SK-N-SH treated with all-trans-retinoic acid at 6 μM for 48 hours (cell line): Measurements from ENCODE around the gene PDGFA.

Experiments
- ATAC-seq: fragments of 200-7000 bp; cut with Tn5 transposase; 3 replicates; pipeline ENCODE4 v1.9.1; 2020; ENCODE audit warnings: mild to moderate bottlenecking, moderate library complexity
- ARNTL ChIP-seq: fragments of 450-650 bp; formaldehyde crosslinking; IDR thresholded peaks from 2 replicates; pipeline ENCODE4 v1.5.0; 2020; ENCODE audit warnings: low read depth, mild to moderate bottlenecking, moderate library complexity, borderline replicate concordance
- BACH2 ChIP-seq: fragments of 250-450 bp; sonication (Bioruptor Pico); IDR thresholded peaks from 2 replicates; pipeline ENCODE4 v1.9.0; 2021; ENCODE audit warnings: mild to moderate bottlenecking, borderline replicate concordance
- CSDC2 ChIP-seq: fragments of 250-450 bp; sonication (Bioruptor Pico); IDR thresholded peaks from 2 replicates; pipeline ENCODE4 v1.5.0; 2020; ENCODE audit warnings: mild to moderate bottlenecking, moderate library complexity
- ESRRG ChIP-seq: fragments of 250-450 bp; sonication (Bioruptor Pico); IDR thresholded peaks from 2 replicates; pipeline ENCODE4 v1.6.1; 2021; ENCODE audit warnings: mild to moderate bottlenecking
- GLIS3 ChIP-seq: fragments of 250-450 bp; sonication (Bioruptor Pico); IDR thresholded peaks from 2 replicates; pipeline ENCODE4 v1.5.0; 2020; ENCODE audit warnings: mild to moderate bottlenecking, moderate library complexity
- ISL1 ChIP-seq: fragments of 250-450 bp; sonication (Bioruptor Pico); IDR thresholded peaks from 2 replicates; pipeline ENCODE4 v2.1.2; 2022; ENCODE audit warnings: mild to moderate bottlenecking, moderate library complexity
- OSR1 ChIP-seq: fragments of 250-450 bp; sonication (Bioruptor Pico); IDR thresholded peaks from 2 replicates; pipeline ENCODE4 v1.8.0; 2022; ENCODE audit warnings: moderate library complexity, mild to moderate bottlenecking, inconsistent platforms
- PATZ1 ChIP-seq: fragments of 250-450 bp; sonication (Bioruptor Pico); IDR thresholded peaks from 2 replicates; pipeline ENCODE4 v1.8.0; 2020; ENCODE audit warnings: mild to moderate bottlenecking, moderate library complexity, borderline replicate concordance
- PPARA ChIP-seq: fragments of 250-450 bp; sonication (Bioruptor Pico); IDR thresholded peaks from 2 replicates; pipeline ENCODE4 v1.5.0; 2020; ENCODE audit warnings: mild to moderate bottlenecking, borderline replicate concordance
- RARB ChIP-seq: fragments of 250-450 bp; sonication (Bioruptor Pico); IDR thresholded peaks from 2 replicates; pipeline ENCODE4 v1.8.0; 2021; ENCODE audit warnings: mild to moderate bottlenecking, moderate library complexity
- SNAI2 ChIP-seq: fragments of 250-450 bp; sonication (Bioruptor Pico); IDR thresholded peaks from 2 replicates; pipeline ENCODE4 v1.5.0; 2020; ENCODE audit warnings: mild to moderate bottlenecking, moderate library complexity
- TCF4 ChIP-seq: fragments of 250-450 bp; sonication (Bioruptor Pico); IDR thresholded peaks from 2 replicates; pipeline ENCODE4 v1.8.0; 2021; ENCODE audit warnings: mild to moderate bottlenecking, moderate library complexity, borderline replicate concordance
- ZC3H10 ChIP-seq: fragments of 250-450 bp; sonication (Bioruptor Pico); IDR thresholded peaks from 2 replicates; pipeline ENCODE4 v1.5.1; 2021; ENCODE audit warnings: mild to moderate bottlenecking, moderate library complexity
- ZFP3 ChIP-seq: fragments of 250-450 bp; sonication (Bioruptor Pico); IDR thresholded peaks from 2 replicates; pipeline ENCODE4 v1.5.0; 2020; ENCODE audit warnings: mild to moderate bottlenecking, moderate library complexity
- ZFP30 ChIP-seq: fragments of 450-650 bp; formaldehyde crosslinking; IDR thresholded peaks from 2 replicates; pipeline ENCODE4 v1.5.0; 2022; ENCODE audit warnings: mild to moderate bottlenecking, moderate library complexity
- ZNF565 ChIP-seq: fragments of 450-650 bp; formaldehyde crosslinking; conservative IDR thresholded peaks from 2 replicates; pipeline ENCODE4 v1.5.0; 2020; ENCODE audit warnings: low read depth, mild to moderate bottlenecking, moderate library complexity
- ZNF70 ChIP-seq: fragments of 450-650 bp; formaldehyde crosslinking; IDR thresholded peaks from 2 replicates; pipeline ENCODE4 v1.5.0; 2020; ENCODE audit warnings: mild to moderate bottlenecking, moderate library complexity
- ZNF8 ChIP-seq: fragments of 450-650 bp; formaldehyde crosslinking; IDR thresholded peaks from 2 replicates; pipeline ENCODE4 v1.5.0; 2020; ENCODE audit warnings: mild to moderate bottlenecking, moderate library complexity
- TF ChIP-seq, protein P1 (sequence below): fragments of 250-450 bp; sonication (Bioruptor Pico); IDR thresholded peaks from 2 replicates; pipeline ENCODE4 v1.5.0; 2020; ENCODE audit warnings: mild to moderate bottlenecking, moderate library complexity
- TF ChIP-seq, protein P2 (sequence below): fragments of 250-450 bp; sonication (Bioruptor Pico); IDR thresholded peaks from 2 replicates; pipeline ENCODE4 v1.5.1; 2020; ENCODE audit warnings: low read depth, mild to moderate bottlenecking, moderate library complexity
- TF ChIP-seq, protein P3 (sequence below): fragments of 250-450 bp; sonication (Bioruptor Pico); IDR thresholded peaks from 2 replicates; pipeline ENCODE4 v1.5.1; 2021; ENCODE audit warnings: mild to moderate bottlenecking, moderate library complexity

Gene PDGFA

GRCh38 chr7:458511-459245 is 61.0 kb downstream of the PDGFA start:
- no peak for ATAC-seq
- TF ChIP-seq GLIS3 (CRISPR knock-in tag) (no peak), ESRRG (no peak), ARNTL (no peak), ZNF565 (no peak), ZNF70 (CRISPR knock-in tag) (no peak), CSDC2 (CRISPR knock-in tag) (no peak), SNAI2 (CRISPR knock-in tag) (no peak), ZNF8 (CRISPR knock-in tag) (no peak), OSR1 (no peak), PATZ1 (CRISPR knock-in tag) (no peak), PPARA (CRISPR knock-in tag) (no peak), ZFP3 (CRISPR knock-in tag) (no peak)
- TF ChIP-seq, protein P1, sequence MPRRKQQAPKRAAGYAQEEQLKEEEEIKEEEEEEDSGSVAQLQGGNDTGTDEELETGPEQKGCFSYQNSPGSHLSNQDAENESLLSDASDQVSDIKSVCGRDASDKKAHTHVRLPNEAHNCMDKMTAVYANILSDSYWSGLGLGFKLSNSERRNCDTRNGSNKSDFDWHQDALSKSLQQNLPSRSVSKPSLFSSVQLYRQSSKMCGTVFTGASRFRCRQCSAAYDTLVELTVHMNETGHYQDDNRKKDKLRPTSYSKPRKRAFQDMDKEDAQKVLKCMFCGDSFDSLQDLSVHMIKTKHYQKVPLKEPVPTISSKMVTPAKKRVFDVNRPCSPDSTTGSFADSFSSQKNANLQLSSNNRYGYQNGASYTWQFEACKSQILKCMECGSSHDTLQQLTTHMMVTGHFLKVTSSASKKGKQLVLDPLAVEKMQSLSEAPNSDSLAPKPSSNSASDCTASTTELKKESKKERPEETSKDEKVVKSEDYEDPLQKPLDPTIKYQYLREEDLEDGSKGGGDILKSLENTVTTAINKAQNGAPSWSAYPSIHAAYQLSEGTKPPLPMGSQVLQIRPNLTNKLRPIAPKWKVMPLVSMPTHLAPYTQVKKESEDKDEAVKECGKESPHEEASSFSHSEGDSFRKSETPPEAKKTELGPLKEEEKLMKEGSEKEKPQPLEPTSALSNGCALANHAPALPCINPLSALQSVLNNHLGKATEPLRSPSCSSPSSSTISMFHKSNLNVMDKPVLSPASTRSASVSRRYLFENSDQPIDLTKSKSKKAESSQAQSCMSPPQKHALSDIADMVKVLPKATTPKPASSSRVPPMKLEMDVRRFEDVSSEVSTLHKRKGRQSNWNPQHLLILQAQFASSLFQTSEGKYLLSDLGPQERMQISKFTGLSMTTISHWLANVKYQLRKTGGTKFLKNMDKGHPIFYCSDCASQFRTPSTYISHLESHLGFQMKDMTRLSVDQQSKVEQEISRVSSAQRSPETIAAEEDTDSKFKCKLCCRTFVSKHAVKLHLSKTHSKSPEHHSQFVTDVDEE (CRISPR knock-in tag) = no peak
- TF ChIP-seq, protein P2, sequence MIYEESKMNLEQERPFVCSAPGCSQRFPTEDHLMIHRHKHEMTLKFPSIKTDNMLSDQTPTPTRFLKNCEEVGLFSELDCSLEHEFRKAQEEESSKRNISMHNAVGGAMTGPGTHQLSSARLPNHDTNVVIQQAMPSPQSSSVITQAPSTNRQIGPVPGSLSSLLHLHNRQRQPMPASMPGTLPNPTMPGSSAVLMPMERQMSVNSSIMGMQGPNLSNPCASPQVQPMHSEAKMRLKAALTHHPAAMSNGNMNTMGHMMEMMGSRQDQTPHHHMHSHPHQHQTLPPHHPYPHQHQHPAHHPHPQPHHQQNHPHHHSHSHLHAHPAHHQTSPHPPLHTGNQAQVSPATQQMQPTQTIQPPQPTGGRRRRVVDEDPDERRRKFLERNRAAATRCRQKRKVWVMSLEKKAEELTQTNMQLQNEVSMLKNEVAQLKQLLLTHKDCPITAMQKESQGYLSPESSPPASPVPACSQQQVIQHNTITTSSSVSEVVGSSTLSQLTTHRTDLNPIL (CRISPR knock-in tag) = no peak

- TF ChIP-seq BACH2 (CRISPR knock-in tag) (no peak), ESRRG (no peak), ISL1 (no peak), ZFP30 (CRISPR knock-in tag) (no peak), ZC3H10 (CRISPR knock-in tag) (no peak), PPARA (CRISPR knock-in tag) (no peak)
- TF ChIP-seq, protein P3, sequence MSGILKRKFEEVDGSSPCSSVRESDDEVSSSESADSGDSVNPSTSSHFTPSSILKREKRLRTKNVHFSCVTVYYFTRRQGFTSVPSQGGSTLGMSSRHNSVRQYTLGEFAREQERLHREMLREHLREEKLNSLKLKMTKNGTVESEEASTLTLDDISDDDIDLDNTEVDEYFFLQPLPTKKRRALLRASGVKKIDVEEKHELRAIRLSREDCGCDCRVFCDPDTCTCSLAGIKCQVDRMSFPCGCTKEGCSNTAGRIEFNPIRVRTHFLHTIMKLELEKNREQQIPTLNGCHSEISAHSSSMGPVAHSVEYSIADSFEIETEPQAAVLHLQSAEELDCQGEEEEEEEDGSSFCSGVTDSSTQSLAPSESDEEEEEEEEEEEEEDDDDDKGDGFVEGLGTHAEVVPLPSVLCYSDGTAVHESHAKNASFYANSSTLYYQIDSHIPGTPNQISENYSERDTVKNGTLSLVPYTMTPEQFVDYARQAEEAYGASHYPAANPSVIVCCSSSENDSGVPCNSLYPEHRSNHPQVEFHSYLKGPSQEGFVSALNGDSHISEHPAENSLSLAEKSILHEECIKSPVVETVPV (CRISPR knock-in tag) = no peak
- TF ChIP-seq, all 23 proteins: peak for 0
- no peak for ATAC-seq
Measured at GRCh38 chr7:457814-458510, 61.7 kb downstream of the PDGFA start.

DNA sequence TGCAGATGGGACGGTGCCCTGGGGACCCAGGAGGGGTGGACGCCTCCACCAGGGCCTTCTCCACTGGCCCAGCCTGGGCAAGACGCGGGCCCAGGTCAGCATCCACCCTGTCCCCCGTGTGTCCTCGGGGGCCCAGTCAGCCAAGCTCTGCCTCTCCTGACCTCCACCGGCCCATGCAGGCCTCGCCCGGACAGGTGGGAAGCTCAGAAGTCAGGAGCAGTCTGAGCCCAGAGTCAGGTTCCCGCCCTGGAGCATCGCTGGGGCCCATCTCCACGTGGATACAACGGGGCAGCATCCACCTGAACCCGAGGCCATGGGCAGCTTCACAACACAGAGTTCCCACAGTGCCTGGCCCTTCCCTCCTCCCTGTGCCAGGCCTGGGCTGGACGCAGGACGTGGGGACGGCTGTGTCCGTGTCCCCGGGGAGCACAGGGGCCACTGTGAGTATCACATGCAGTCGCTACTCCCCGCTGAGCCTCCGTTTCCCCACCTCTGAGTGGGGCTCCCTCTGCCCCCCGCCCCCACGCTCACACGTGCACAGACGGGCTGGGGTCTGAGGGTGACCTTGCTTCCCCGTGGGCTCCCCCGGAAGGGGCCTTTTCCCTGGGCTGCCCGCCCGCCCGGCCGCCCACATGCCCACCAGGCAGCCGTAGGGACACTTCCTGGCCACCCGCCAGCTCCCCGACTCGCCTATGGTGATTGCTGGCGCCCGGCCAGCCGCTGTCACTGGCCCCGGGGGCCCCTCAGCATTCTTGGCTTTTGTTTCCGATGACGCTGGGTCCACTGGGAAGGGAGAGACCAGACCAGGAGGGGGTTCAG is 64.3 kb downstream of the PDGFA start:
- ATAC-seq = peak; percentile 26
- no peak for TF ChIP-seq ZC3H10 (CRISPR knock-in tag)
- TF ChIP-seq OSR1 = no peak
- no peak for TF ChIP-seq GLIS3 (CRISPR knock-in tag)
- no peak for TF ChIP-seq PATZ1 (CRISPR knock-in tag)
- TF ChIP-seq, protein P3 (CRISPR knock-in tag) = no peak
- TF ChIP-seq RARB = no peak
- no peak for TF ChIP-seq ZFP30 (CRISPR knock-in tag)
- TF ChIP-seq, protein P2 (CRISPR knock-in tag) = no peak
- TF ChIP-seq ARNTL = no peak
- TF ChIP-seq TCF4 (CRISPR knock-in tag) = no peak
- TF ChIP-seq ESRRG = no peak
- TF ChIP-seq CSDC2 (CRISPR knock-in tag) = no peak
